GM12891 (cell line): ENCODE data around the gene DENND4A.

ENCODE experiments used
- PAX5 ChIP-seq: IDR thresholded peaks from 2 replicates; pipeline ENCODE4 v1.6.1; 2011; ENCODE audit warnings: low read length, moderate library complexity, mild to moderate bottlenecking; ENCODE audit not compliant: insufficient read depth, severe bottlenecking
- POLR2A ChIP-seq: IDR thresholded peaks from 2 replicates; pipeline ENCODE4 v1.6.1; 2011; ENCODE audit warnings: low read depth, low read length, control low read depth
- POLR2AphosphoS5 ChIP-seq: IDR thresholded peaks from 2 replicates; pipeline ENCODE4 v1.6.1; 2011; ENCODE audit warnings: low read depth, low read length, control low read depth
- TAF1 ChIP-seq: IDR thresholded peaks from 2 replicates; pipeline ENCODE4 v1.6.1; 2011; ENCODE audit warnings: low read depth, low read length, control low read depth

DNA sequence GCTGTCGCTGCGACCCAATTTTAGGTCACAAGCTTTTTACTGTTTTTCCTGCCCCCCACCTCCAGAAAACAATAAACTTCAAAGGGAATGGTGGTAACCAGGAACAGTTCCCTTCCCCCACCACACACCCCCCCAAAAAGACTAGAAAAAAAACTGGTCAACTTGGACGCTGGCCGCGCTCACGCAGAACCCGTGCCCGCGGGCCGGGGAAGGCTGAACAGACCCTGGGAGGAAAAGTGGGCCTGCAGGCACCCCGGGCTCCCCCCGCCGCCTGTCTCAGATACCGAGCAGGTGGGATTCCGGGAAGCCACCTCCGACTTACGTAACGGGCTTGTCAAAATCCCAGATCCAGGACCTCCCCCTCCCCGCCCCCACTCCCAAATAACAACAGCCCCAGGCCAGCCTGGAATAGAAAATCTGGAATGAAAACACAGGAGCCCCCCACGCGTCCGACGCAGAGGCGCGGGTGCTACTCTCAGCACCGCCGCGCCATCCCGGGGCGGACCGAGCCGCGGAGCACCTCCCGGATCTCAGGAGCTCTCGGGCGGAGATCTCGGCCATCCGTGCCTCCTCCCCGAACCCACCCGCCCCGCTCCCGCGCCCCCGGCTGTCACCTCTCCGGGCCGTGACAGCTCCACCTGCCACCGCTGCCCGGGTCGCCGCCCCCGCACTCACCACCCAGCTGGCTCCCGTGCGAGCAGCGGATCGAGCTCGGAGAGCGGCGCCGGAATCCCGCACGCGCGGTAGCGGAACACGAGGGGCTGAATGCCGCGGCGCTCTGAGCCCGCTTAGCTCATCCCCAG is 557 bp downstream of the DENND4A start:
- TF ChIP-seq PAX5, result no peak
- TF ChIP-seq TAF1, result peak; percentile 17; the same call in 1 of the 2 replicates
- TF ChIP-seq POLR2A, result no peak; the same call in 1 of the 2 replicates
- TF ChIP-seq POLR2AphosphoS5, result no peak
